Sciatic nerve (tissue), 2 donors: Measurements from ENCODE around the gene CAD. TPM values are rescaled to one million over a fixed set of nuclear protein-coding genes. Genes with fewer than 3 reads are reported as not detected.
"Not testable (repeated sequence)": the region's sequence is repeated elsewhere in the genome, so short reads cannot be mapped to it uniquely, and the experiment has no call there.

Experiments
- ATAC-seq: fragments of 200-7000 bp; cut with Tn5 transposase; one replicate; pipeline ENCODE4 v1.9.1; 2020; ENCODE audit warnings: mild to moderate bottlenecking, moderate library complexity
- DNase-seq: peaks from one replicate; pipeline ENCODE4 v3.0.0-alpha.2; 2020; ENCODE audit warnings: low spot score
- intact Hi-C: fragments of 100-400 bp; cut with DNase I; formaldehyde crosslinking; loops from one replicate; pipeline ENCODE4 v1.14.2; 2022
- total RNA-seq: library from RNA; stranded (reverse); fragmentation: NEBNext Ultra II Directional; extraction: Animal tissue kit (Norgen Biotek cat#: 25700); gene quantifications from one replicate; pipeline ENCODE4 v1.2.1, GENCODE V29; 2021
- donor health status: DM: no; HTN: no; CAD: no.
- donor health status: DM: no; HTN: no; CAD: no.

Gene CAD
- total RNA-seq, 1 donor from 2014 or later, result 31.4 TPM

- no peak for DNase-seq
- intact Hi-C loops, result no loop called here
- ATAC-seq, result no peak
These were observed 48.3 kb downstream of the CAD start for GRCh38 chr2:27265536-27265870.

- DNase-seq, intact Hi-C loops, ATAC-seq: not testable (repeated sequence)
These were observed 51.1 kb downstream of the CAD start for GRCh38 chr2:27268296-27268695.

- DNase-seq (no peak), ATAC-seq (no peak)
- intact Hi-C loops, result no loop called here
These were observed 53.0 kb downstream of the CAD start for GRCh38 chr2:27270131-27270530.

- DNase-seq (no peak), ATAC-seq (no peak)
- intact Hi-C loops, result no loop called here
These were observed 53.5 kb downstream of the CAD start for GRCh38 chr2:27270670-27271069.

- no peak for DNase-seq
- intact Hi-C loops, result no loop called here
- no peak for ATAC-seq
These were observed 54.6 kb downstream of the CAD start for GRCh38 chr2:27271631-27272340.

GRCh38 chr2:27272537-27273522 lies 55.7 kb downstream of the CAD start:
- ATAC-seq, intact Hi-C loops, DNase-seq: not testable (repeated sequence)

- intact Hi-C loops, result no loop called here
- ATAC-seq (no peak), DNase-seq (no peak)
These were observed 58.3 kb downstream of the CAD start, which contains the start of gene DNAJC5G for GRCh38 chr2:27275211-27276150. Gene DNAJC5G, plus strand, starts transcription at chr2:27275433. Its CDS starts 1,296 bp downstream, at chr2:27276729.

- DNase-seq (no peak), ATAC-seq (no peak)
- intact Hi-C loops, result no loop called here
These were observed 60.8 kb downstream of the CAD start for GRCh38 chr2:27278010-27278409.

GRCh38 chr2:27280826-27281225 lies 63.7 kb downstream of the CAD start:
- DNase-seq, result no peak
- intact Hi-C loops, result loop anchor here (10.0 kb wide), 1 partner anchor 186 kb away; no protein-coding TSS in a partner anchor
- no peak for ATAC-seq

GRCh38 chr2:27281442-27281841 lies 64.3 kb downstream of the CAD start:
- intact Hi-C loops, result loop anchor here (10.0 kb wide), 1 partner anchor 187 kb away; no protein-coding TSS in a partner anchor
- ATAC-seq (no peak), DNase-seq (no peak)

- DNase-seq (no peak), ATAC-seq (peak; percentile 17)
- intact Hi-C loops, result loop anchor here (10.0 kb wide), 1 partner anchor 187 kb away; no protein-coding TSS in a partner anchor
These were observed 64.8 kb downstream of the CAD start, which contains the start of gene TRIM54 for GRCh38 chr2:27281855-27282559. Gene TRIM54, plus strand, starts transcription at chr2:27282429. Its CDS starts 303 bp downstream, at chr2:27282732.

GRCh38 chr2:27282892-27283291 lies 65.7 kb downstream of the CAD start:
- ATAC-seq, result no peak
- intact Hi-C loops, result loop anchor here (10.0 kb wide), 1 partner anchor 188 kb away; no protein-coding TSS in a partner anchor
- DNase-seq, result no peak

GRCh38 chr2:27284996-27285395 lies 67.8 kb downstream of the CAD start:
- no peak for ATAC-seq
- no peak for DNase-seq
- intact Hi-C loops, result loop anchor here (10.0 kb wide), 1 partner anchor 190 kb away; no protein-coding TSS in a partner anchor

GRCh38 chr2:27285481-27285880 lies 68.3 kb downstream of the CAD start:
- no peak for ATAC-seq
- no peak for DNase-seq
- intact Hi-C loops, result loop anchor here (10.0 kb wide), 1 partner anchor 191 kb away; no protein-coding TSS in a partner anchor

GRCh38 chr2:27288610-27289009 lies 71.4 kb downstream of the CAD start:
- intact Hi-C loops, result loop anchor here (10.0 kb wide), 1 partner anchor 194 kb away; no protein-coding TSS in a partner anchor
- ATAC-seq (no peak), DNase-seq (no peak)

- ATAC-seq (no peak), DNase-seq (no peak)
- intact Hi-C loops, result no loop called here
These were observed 73.4 kb downstream of the CAD start for GRCh38 chr2:27290549-27290948.

GRCh38 chr2:27291865-27292264 lies 74.7 kb downstream of the CAD start:
- no peak for ATAC-seq
- DNase-seq, result no peak
- intact Hi-C loops, result no loop called here
